GM06990 (cell line): ENCODE measurements around the gene AMPD3.

Experiments
- DNase-seq: peaks from one replicate; pipeline ENCODE4 v3.0.0-alpha.2; 2011; ENCODE audit not compliant: insufficient read length; ENCODE audit errors: extremely low read depth
- H3K27me3 ChIP-seq: replicated peaks from 2 replicates; pipeline ENCODE4 v1.6.0; 2011; ENCODE audit warnings: low read length; ENCODE audit not compliant: control insufficient read depth, insufficient read depth
- H3K36me3 ChIP-seq: 2 replicates; pipeline ENCODE4 v1.5.1; 2011; ENCODE audit warnings: low read length; ENCODE audit not compliant: control insufficient read depth, insufficient read depth
- H3K4me3 ChIP-seq: replicated peaks from 2 replicates; pipeline ENCODE4 v1.5.1; 2011; ENCODE audit warnings: low read depth, mild to moderate bottlenecking, control low read depth, low read length
- TF ChIP-seq, protein P1 (sequence below): IDR thresholded peaks from 2 replicates; pipeline ENCODE4 v1.5.1; 2011; ENCODE audit warnings: low read length, control low read depth, mild to moderate bottlenecking, inconsistent platforms; ENCODE audit not compliant: insufficient read depth, poor library complexity, severe bottlenecking

AMPD3 gene

DNA sequence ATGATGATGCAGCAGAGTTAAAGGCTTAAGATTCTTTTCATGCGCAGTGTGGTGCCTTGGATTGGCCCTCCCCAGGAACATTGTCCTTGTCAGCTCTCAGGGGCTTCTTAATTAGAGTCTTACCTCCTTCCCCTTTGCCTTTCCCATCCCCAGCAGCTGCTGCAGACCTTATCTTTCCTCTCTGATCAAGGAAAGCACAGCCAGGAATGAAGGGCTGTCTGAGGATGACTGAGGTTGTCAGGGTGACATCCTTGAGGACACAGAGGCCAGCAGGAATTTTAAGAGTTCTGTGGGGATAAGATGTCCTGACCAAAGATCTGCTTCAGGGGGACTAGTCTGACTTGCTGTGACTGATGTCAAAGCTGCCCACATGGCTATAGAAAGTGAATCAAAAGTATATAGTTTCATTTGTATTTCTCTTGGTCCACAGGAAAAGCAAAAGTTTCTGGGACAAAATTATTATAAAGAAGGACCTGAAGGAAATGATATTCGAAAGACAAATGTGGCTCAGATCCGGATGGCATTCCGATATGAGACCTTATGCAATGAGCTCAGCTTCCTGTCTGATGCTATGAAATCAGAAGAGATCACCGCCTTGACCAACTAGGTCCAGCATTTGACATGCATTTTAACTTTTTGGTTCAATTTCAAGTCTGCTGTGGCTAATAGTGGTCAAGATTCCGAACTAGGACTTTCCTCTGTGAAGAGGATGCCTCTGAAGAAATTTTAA is 50.4 kb downstream of the AMPD3 start:
- no peak for DNase-seq
- TF ChIP-seq, protein P1, sequence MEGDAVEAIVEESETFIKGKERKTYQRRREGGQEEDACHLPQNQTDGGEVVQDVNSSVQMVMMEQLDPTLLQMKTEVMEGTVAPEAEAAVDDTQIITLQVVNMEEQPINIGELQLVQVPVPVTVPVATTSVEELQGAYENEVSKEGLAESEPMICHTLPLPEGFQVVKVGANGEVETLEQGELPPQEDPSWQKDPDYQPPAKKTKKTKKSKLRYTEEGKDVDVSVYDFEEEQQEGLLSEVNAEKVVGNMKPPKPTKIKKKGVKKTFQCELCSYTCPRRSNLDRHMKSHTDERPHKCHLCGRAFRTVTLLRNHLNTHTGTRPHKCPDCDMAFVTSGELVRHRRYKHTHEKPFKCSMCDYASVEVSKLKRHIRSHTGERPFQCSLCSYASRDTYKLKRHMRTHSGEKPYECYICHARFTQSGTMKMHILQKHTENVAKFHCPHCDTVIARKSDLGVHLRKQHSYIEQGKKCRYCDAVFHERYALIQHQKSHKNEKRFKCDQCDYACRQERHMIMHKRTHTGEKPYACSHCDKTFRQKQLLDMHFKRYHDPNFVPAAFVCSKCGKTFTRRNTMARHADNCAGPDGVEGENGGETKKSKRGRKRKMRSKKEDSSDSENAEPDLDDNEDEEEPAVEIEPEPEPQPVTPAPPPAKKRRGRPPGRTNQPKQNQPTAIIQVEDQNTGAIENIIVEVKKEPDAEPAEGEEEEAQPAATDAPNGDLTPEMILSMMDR = no peak

DNA sequence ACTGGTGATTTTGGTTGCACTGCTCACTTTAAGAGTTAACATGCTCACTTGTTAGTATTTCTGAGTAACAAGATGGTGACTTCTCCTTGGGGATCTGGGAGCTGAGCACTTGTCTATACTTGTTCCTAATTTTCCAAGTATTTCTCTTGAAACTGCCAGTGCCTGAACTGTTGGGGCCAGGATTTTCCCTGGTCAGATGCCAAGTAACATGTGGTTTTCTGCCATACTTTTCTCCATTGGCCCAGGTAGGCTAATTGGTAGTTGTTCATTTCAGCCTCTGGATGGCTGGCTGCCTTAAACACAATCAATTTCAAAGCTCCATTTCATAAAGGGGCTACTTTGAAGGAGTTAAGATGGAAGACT is 50.9 kb downstream of the AMPD3 start:
- Histone ChIP-seq H3K4me3 (no peak overlapping the region), H3K36me3 (peaks cover 19% of the 10 kb centered on the region), H3K27me3 (no peaks in the 10 kb centered on the region)
- no peak for DNase-seq
- TF ChIP-seq, protein P1 = no peak

More for the DNA sequence above, 50.4 kb downstream of the AMPD3 start:
- Histone ChIP-seq H3K4me3 (no peak overlapping the region), H3K36me3 (peaks cover 24% of the 10 kb centered on the region), H3K27me3 (no peaks in the 10 kb centered on the region)

DNA sequence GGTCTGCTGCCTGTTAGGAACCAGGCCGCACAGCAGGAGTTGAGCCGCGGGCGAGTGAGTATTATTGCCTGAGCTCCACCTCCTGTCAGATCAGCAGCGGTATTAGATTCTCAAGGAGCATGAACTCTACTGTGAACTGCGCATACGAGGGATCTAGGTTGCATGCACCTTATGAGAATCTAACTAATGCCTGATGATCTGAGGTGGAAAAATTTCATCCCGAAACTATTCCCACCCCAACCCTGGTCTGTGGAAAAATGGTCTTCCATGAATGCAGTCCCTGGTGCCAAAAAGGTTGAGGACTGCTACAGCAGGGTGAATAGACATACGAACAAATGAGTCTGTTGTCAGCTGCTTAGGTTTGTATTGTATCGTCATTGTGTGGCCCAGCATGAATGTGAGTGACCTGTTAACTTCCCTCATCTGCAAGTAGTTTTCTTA is 56.1 kb downstream of the AMPD3 start:
- Histone ChIP-seq H3K27me3 (no peaks in the 10 kb centered on the region), H3K4me3 (no peak overlapping the region)
- DNase-seq = no peak

DNA sequence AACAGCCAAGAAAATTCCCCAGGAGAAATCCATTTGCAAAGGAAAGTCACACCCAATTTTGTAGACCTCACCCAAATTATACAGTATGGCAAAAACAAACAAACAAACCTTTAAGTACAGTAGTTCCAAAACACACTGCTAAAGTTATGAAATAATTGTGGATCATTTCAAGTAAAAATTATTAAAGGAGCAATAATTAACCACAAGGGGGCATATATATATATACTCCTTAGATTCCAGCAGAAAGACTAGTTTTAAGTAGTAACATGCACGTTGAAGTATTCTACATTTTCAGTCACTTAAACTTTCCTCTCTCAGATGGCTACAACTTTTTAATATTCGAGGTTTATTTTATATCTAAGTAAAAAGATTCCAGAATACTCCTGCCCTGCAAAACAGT is 59.1 kb downstream of the AMPD3 start:
- Histone ChIP-seq H3K27me3 (no peaks in the 10 kb centered on the region), H3K4me3 (no peak overlapping the region), H3K36me3 (no peaks in the 10 kb centered on the region; the same call in 1 of the 2 replicates)
- TF ChIP-seq, protein P1 = no peak
- DNase-seq = no peak

More for the DNA sequence above, 56.1 kb downstream of the AMPD3 start:
- H3K36me3 ChIP-seq = no peaks in the 10 kb centered on the region; the same call in 1 of the 2 replicates
- TF ChIP-seq, protein P1 = no peak

DNA sequence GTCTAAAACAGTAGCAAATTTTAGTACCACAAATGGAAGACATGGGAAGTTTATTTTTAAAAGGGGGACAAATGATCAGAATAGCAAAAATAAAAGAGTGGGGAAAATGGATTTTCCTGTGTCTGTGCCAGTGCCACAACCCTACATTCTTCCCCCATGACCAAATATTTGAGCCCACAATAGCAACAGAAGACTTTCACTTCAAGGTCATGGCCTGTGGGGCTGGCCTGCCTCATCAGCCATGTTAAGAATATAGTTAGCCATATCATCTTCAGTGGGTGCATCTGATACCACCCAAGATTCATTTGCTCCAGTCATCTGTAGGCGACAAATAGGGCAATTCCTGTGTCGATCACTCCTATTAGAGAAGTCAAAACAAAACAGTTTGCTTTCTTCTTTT is 59.6 kb downstream of the AMPD3 start:
- DNase-seq = no peak
- H3K27me3 ChIP-seq = no peaks in the 10 kb centered on the region
- no peak overlapping the region for H3K4me3 ChIP-seq
- no peaks in the 10 kb centered on the region; the same call in 1 of the 2 replicates for H3K36me3 ChIP-seq
- TF ChIP-seq, protein P1 = no peak

DNA sequence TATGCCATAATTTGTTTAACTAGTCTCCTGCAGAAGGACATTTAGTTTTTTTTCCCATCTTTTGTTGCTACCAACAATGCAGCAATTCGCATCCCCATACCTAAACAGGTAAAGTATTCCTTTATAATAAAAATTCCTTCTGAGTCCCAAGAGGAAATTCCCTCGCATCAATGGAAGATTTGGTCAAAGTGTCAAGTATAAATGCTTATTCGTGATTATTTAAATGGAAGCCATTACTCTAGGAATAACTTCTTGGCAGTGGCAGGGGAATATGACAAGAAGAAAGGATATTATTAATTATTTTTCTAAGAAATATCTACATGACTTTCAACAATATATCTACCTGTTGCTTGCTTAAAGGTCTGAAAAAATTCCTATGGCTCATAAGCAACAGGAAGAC is 60.4 kb downstream of the AMPD3 start:
- Histone ChIP-seq H3K27me3 (no peaks in the 10 kb centered on the region), H3K36me3 (no peaks in the 10 kb centered on the region; the same call in 1 of the 2 replicates), H3K4me3 (no peak overlapping the region)
- DNase-seq = no peak
- TF ChIP-seq, protein P1 = no peak
